Measurements from ENCODE around the gene DHX34. TPM values are rescaled to one million over a fixed set of nuclear protein-coding genes. Genes with fewer than 3 reads are reported as not detected.

Gene DHX34
- polyA plus RNA-seq, 1 of the 3 experiments (the other 2 are of a cell fraction), result 16.4 TPM

GRCh38 chr19:47340477-47341208 is 8.5 kb upstream of the DHX34 start:
- ChIA-PET POLR2A (no interaction called here), CTCF (interaction anchor here (1.3 kb wide), 2 partner anchors 8 to 45 kb away, joined by 3 to 4 read pairs; partner anchors contain the start of gene DHX34)
- H3K4me3 ChIP-seq (ENCODE audit: low read depth in 2 of 2, low read length in 1 of 2), result no peak overlapping the region
- no peak overlapping the region for H3K4me2 ChIP-seq
- no peaks in the 10 kb centered on the region for H3K36me3 ChIP-seq (replicated peaks in 1 of 2; ENCODE audit: control insufficient read depth in 1 of 2, insufficient read depth in 2 of 2, low read length in 1 of 2)
- no peaks in the 10 kb centered on the region for H3K27me3 ChIP-seq (ENCODE audit: insufficient read depth)
- H3K9ac ChIP-seq, result no peak overlapping the region
- TF ChIP-seq SIN3A (IDR thresholded peaks at IDR 0.05; ENCODE audit: borderline replicate concordance, low read depth, low read length) (no peak), FOXJ3 (CRISPR knock-in tag; IDR thresholded peaks at IDR 0.05) (no peak), FOXM1 (IDR thresholded peaks at IDR 0.05; ENCODE audit: low read depth) (no peak), RXRA (IDR thresholded peaks at IDR 0.05; ENCODE audit: borderline replicate concordance, low read depth) (no peak), PBX3 (IDR thresholded peaks at IDR 0.05) (no peak), NRF1 (IDR thresholded peaks at IDR 0.05; ENCODE audit: low read depth, low read length) (no peak), USF1 (IDR thresholded peaks at IDR 0.05; ENCODE audit: borderline replicate concordance, low read depth) (no peak), POLR2AphosphoS5 (IDR thresholded peaks at IDR 0.05; ENCODE audit: low read depth, low read length) (no peak), MAX (IDR thresholded peaks at IDR 0.05; ENCODE audit: low read depth) (no peak)
- no peak overlapping the region for H3K27ac ChIP-seq (ENCODE audit: low read depth in 2 of 2, low read length in 1 of 2)
- no peaks in the 10 kb centered on the region for H3K9me2 ChIP-seq
- WGBS (ENCODE audit: low lambda C conversion rate), result 71% methylated on average over 7 of the region's 29 CpGs
- no peaks in the 10 kb centered on the region for H3K4me1 ChIP-seq (ENCODE audit: control insufficient read depth in 1 of 2, insufficient read depth in 2 of 2, low read depth in 1 of 2, low read length in 1 of 2)
- no peak overlapping the region for H2AFZ ChIP-seq (ENCODE audit: low read depth)
- H3K79me2 ChIP-seq (ENCODE audit: insufficient read depth), result no peaks in the 10 kb centered on the region
- no peaks in the 10 kb centered on the region for H4K20me1 ChIP-seq (ENCODE audit: insufficient read depth)
- DNase-seq, result no peak
- H3F3A ChIP-seq (replicated peaks; ENCODE audit: insufficient read depth), result no peaks in the 10 kb centered on the region
- H3K9me3 ChIP-seq, result no peaks in the 10 kb centered on the region

GRCh38 chr19:47341734-47342133 is 7.4 kb upstream of the DHX34 start:
- Histone ChIP-seq H3K27ac (ENCODE audit: low read depth in 2 of 2, low read length in 1 of 2) (no peak overlapping the region), H3K9me2 (no peaks in the 10 kb centered on the region), H2AFZ (ENCODE audit: low read depth) (no peak overlapping the region), H3K79me2 (ENCODE audit: insufficient read depth) (no peaks in the 10 kb centered on the region), H3K9me3 (no peaks in the 10 kb centered on the region), H3K4me1 (ENCODE audit: control insufficient read depth in 1 of 2, insufficient read depth in 2 of 2, low read depth in 1 of 2, low read length in 1 of 2) (no peaks in the 10 kb centered on the region), H3K4me2 (no peak overlapping the region), H3F3A (replicated peaks; ENCODE audit: insufficient read depth) (peaks cover 3% of the 10 kb centered on the region), H3K9ac (no peak overlapping the region), H3K27me3 (ENCODE audit: insufficient read depth) (no peaks in the 10 kb centered on the region), H4K20me1 (ENCODE audit: insufficient read depth) (no peaks in the 10 kb centered on the region), H3K36me3 (replicated peaks in 1 of 2; ENCODE audit: control insufficient read depth in 1 of 2, insufficient read depth in 2 of 2, low read length in 1 of 2) (no peaks in the 10 kb centered on the region), H3K4me3 (ENCODE audit: low read depth in 2 of 2, low read length in 1 of 2) (no peak overlapping the region)
- no peak for DNase-seq
- CTCF ChIA-PET, result interaction anchor here (0.9 to 1.6 kb wide), 4 partner anchors 36 to 50 kb away, joined by 3 to 5 read pairs (median 3); no protein-coding TSS in a partner anchor
- TF ChIP-seq USF2 (IDR thresholded peaks at IDR 0.05; ENCODE audit: borderline replicate concordance, low read depth, low read length) (no peak), TCF12 (IDR thresholded peaks at IDR 0.05) (no peak), RAD21 (IDR thresholded peaks at IDR 0.05; ENCODE audit: low read length) (no peak), PBX3 (IDR thresholded peaks at IDR 0.05) (no peak), NFIC (IDR thresholded peaks at IDR 0.05; ENCODE audit: borderline replicate concordance) (no peak), RFX5 (IDR thresholded peaks at IDR 0.05; ENCODE audit: low read length) (no peak), SIN3A (IDR thresholded peaks at IDR 0.05; ENCODE audit: borderline replicate concordance, low read depth, low read length) (no peak), CTCF (IDR thresholded peaks at IDR 0.05) (no peak)
- 76% methylated on average over 4 of the region's 4 CpGs for WGBS (ENCODE audit: low lambda C conversion rate)
- POLR2A ChIA-PET, result no interaction called here
